Neural progenitor cell (in vitro differentiated cells): ENCODE measurements around the gene RAPGEF4. TPM values are rescaled to one million over a fixed set of nuclear protein-coding genes. Genes with fewer than 3 reads are reported as not detected.
A peak's percentile ranks its signal among the peaks of the same experiment; 100 is the strongest.

Source experiments
- DNase-seq: peaks from one replicate; pipeline ENCODE4 v3.0.0-alpha.2; 2016; ENCODE audit warnings: low spot score
- H2AFZ ChIP-seq: fragments of 200-600 bp; sonication (generic); replicated peaks from 2 replicates; pipeline ENCODE4 v1.6.1; 2016; ENCODE audit warnings: antibody characterized with exemption
- H3F3A ChIP-seq: fragments of 200-600 bp; sonication (generic); 2 replicates; pipeline ENCODE4 v1.6.1; 2016; ENCODE audit warnings: antibody characterized with exemption, low read depth
- H3K27ac ChIP-seq: fragments of 200-600 bp; sonication (generic); 2 replicates; pipeline ENCODE4 v1.5.1; 2016; ENCODE audit warnings: mild to moderate bottlenecking
- H3K27me3 ChIP-seq: fragments of 200-600 bp; sonication (generic); 2 replicates; pipeline ENCODE4 v1.6.1; 2016; ENCODE audit warnings: mild to moderate bottlenecking, moderate library complexity
- H3K36me3 ChIP-seq: fragments of 200-600 bp; sonication (generic); 2 replicates; pipeline ENCODE4 v1.5.1; 2016
- H3K4me1 ChIP-seq: fragments of 200-600 bp; sonication (generic); 2 replicates; pipeline ENCODE4 v1.6.1; 2016; ENCODE audit warnings: mixed run types
- H3K4me2 ChIP-seq: fragments of 200-600 bp; sonication (generic); 2 replicates; pipeline ENCODE4 v1.6.1; 2016
- H3K4me3 ChIP-seq: fragments of 200-600 bp; sonication (generic); 2 replicates; pipeline ENCODE4 v1.5.1; 2016
- H3K79me2 ChIP-seq: fragments of 200-600 bp; sonication (generic); 2 replicates; pipeline ENCODE4 v1.6.1; 2016; ENCODE audit warnings: low read depth
- H3K9ac ChIP-seq: fragments of 200-600 bp; sonication (generic); 2 replicates; pipeline ENCODE4 v1.6.1; 2016
- H3K9me3 ChIP-seq: fragments of 200-600 bp; sonication (generic); 2 replicates; pipeline ENCODE4 v1.5.1; 2016; ENCODE audit warnings: low read depth
- H4K20me1 ChIP-seq: fragments of 200-600 bp; sonication (generic); 2 replicates; pipeline ENCODE4 v1.6.1; 2016; ENCODE audit warnings: low read depth
- H3K27ac Mint-ChIP-seq: 3 replicates; pipeline ENCODE4 v1.8.0; 2021; ENCODE audit warnings: mixed read lengths
- H3K27me3 Mint-ChIP-seq: 2 replicates; pipeline ENCODE4 v1.8.0; 2022; ENCODE audit warnings: low read depth, mild to moderate bottlenecking, inconsistent platforms, moderate library complexity, mixed read lengths; ENCODE audit not compliant: insufficient read depth
- H3K36me3 Mint-ChIP-seq: 3 replicates; pipeline ENCODE4 v1.8.0; 2021; ENCODE audit warnings: mixed read lengths
- H3K4me1 Mint-ChIP-seq: 3 replicates; pipeline ENCODE4 v1.8.0; 2021; ENCODE audit warnings: mixed read lengths
- H3K4me3 Mint-ChIP-seq: 3 replicates; pipeline ENCODE4 v1.8.0; 2021; ENCODE audit warnings: mild to moderate bottlenecking, moderate library complexity, mixed read lengths
- H3K9me3 Mint-ChIP-seq: 3 replicates; pipeline ENCODE4 v1.8.0; 2020; ENCODE audit warnings: mixed read lengths
- EZH2 ChIP-seq: fragments of 200-600 bp; sonication (generic); IDR thresholded peaks from 2 replicates; pipeline ENCODE4 v1.6.1; 2017; ENCODE audit warnings: antibody characterized with exemption, mild to moderate bottlenecking, moderate library complexity
- EZH2phosphoT487 ChIP-seq: fragments of 200-600 bp; sonication (generic); IDR thresholded peaks from 2 replicates; pipeline ENCODE4 v1.6.1; 2017; ENCODE audit warnings: antibody characterized with exemption
- total RNA-seq: library from RNA; depleted of rRNA; stranded (reverse); fragments of >200 nt; gene quantifications from 2 replicates; pipeline ENCODE4 v1.2.3, GENCODE V29; 2015; ENCODE audit warnings: low replicate concordance
- TF ChIP-seq, protein P1 (sequence below): fragments of 200-600 bp; sonication (generic); IDR thresholded peaks from 2 replicates; pipeline ENCODE4 v1.5.1; 2017; ENCODE audit warnings: antibody characterized with exemption, mild to moderate bottlenecking

RAPGEF4 gene
- total RNA-seq, 1 donor from 2014 or later = 1.8 TPM

- Histone ChIP-seq H3F3A (no peaks in the 10 kb centered on the region), H4K20me1 (no peaks in the 10 kb centered on the region), H3K9me3 (no peaks in the 10 kb centered on the region), H3K79me2 (no peaks in the 10 kb centered on the region), H3K9ac (no peak overlapping the region), H3K27me3 (no peaks in the 10 kb centered on the region), H3K36me3 (no peaks in the 10 kb centered on the region), H3K4me3 (no peak overlapping the region), H3K27ac (peak overlapping the region; percentile 6), H2AFZ (peak overlapping the region; percentile 85), H3K4me2 (peak overlapping the region; percentile 26), H3K4me1 (peaks cover 14% of the 10 kb centered on the region)
- DNase-seq = peak; percentile 34
- H3K27me3 Mint-ChIP-seq = peaks cover 2% of the 10 kb centered on the region
- H3K4me3 Mint-ChIP-seq = no peak overlapping the region
- no peak overlapping the region for H3K27ac Mint-ChIP-seq
- TF ChIP-seq, protein P1, sequence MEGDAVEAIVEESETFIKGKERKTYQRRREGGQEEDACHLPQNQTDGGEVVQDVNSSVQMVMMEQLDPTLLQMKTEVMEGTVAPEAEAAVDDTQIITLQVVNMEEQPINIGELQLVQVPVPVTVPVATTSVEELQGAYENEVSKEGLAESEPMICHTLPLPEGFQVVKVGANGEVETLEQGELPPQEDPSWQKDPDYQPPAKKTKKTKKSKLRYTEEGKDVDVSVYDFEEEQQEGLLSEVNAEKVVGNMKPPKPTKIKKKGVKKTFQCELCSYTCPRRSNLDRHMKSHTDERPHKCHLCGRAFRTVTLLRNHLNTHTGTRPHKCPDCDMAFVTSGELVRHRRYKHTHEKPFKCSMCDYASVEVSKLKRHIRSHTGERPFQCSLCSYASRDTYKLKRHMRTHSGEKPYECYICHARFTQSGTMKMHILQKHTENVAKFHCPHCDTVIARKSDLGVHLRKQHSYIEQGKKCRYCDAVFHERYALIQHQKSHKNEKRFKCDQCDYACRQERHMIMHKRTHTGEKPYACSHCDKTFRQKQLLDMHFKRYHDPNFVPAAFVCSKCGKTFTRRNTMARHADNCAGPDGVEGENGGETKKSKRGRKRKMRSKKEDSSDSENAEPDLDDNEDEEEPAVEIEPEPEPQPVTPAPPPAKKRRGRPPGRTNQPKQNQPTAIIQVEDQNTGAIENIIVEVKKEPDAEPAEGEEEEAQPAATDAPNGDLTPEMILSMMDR = peak; percentile 39
- TF ChIP-seq EZH2phosphoT487 (no peak), EZH2 (no peak)
- H3K9me3 Mint-ChIP-seq = no peaks in the 10 kb centered on the region
- peaks cover 5% of the 10 kb centered on the region for H3K4me1 Mint-ChIP-seq
- no peaks in the 10 kb centered on the region for H3K36me3 Mint-ChIP-seq
Measured at GRCh38 chr2:172977270-172978062, 241.8 kb downstream of the RAPGEF4 start.

DNA sequence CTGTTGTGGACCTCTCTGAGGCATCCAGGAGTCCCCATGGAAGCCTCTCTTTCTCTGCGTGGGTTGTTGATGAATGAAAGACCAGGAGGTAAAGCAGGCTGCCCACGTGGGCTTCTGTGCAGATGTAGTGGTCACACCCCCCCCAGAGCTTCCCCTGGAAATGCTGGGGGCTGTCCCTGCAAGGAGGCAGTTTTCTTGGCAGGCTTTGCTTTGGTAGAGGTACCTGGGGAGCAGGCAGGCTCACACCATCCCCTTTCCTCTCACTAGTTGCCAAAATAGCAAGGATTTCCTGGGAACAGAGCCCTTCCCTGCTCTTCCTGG, 242.4 kb downstream of the RAPGEF4 start:
- no peaks in the 10 kb centered on the region for H3K79me2 ChIP-seq
- no peaks in the 10 kb centered on the region for H3K27me3 ChIP-seq
- peak overlapping the region; percentile 26 for H3K4me2 ChIP-seq
- peaks cover 14% of the 10 kb centered on the region for H3K4me1 ChIP-seq
- H3K27ac ChIP-seq = peak overlapping the region; percentile 6
- H3K4me3 ChIP-seq = no peak overlapping the region
- Mint-ChIP-seq H3K4me3 (no peak overlapping the region), H3K4me1 (peaks cover 5% of the 10 kb centered on the region), H3K27me3 (peaks cover 2% of the 10 kb centered on the region), H3K36me3 (no peaks in the 10 kb centered on the region), H3K27ac (no peak overlapping the region), H3K9me3 (no peaks in the 10 kb centered on the region)
- no peaks in the 10 kb centered on the region for H4K20me1 ChIP-seq
- no peaks in the 10 kb centered on the region for H3K9me3 ChIP-seq
- H2AFZ ChIP-seq = peak overlapping the region; percentile 82
- no peak for DNase-seq
- H3K36me3 ChIP-seq = no peaks in the 10 kb centered on the region
- no peak overlapping the region for H3K9ac ChIP-seq
- H3F3A ChIP-seq = no peaks in the 10 kb centered on the region
- no peak for TF ChIP-seq EZH2
- no peak for TF ChIP-seq EZH2phosphoT487
- TF ChIP-seq, protein P1 = no peak

- H3K4me3 ChIP-seq = no peak overlapping the region
- no peaks in the 10 kb centered on the region for H3K4me1 ChIP-seq
- no peaks in the 10 kb centered on the region for H3K4me1 Mint-ChIP-seq
- no peak overlapping the region for H2AFZ ChIP-seq
- no peak overlapping the region for H3K27ac ChIP-seq
- H3K27me3 ChIP-seq = no peaks in the 10 kb centered on the region
- H3K9ac ChIP-seq = no peak overlapping the region
- no peaks in the 10 kb centered on the region for H3K79me2 ChIP-seq
- H3K4me2 ChIP-seq = no peak overlapping the region
- no peak overlapping the region for H3K4me3 Mint-ChIP-seq
- H3K9me3 Mint-ChIP-seq = no peaks in the 10 kb centered on the region
- no peaks in the 10 kb centered on the region for H3F3A ChIP-seq
- TF ChIP-seq EZH2phosphoT487 (no peak), EZH2 (no peak)
- TF ChIP-seq, protein P1 = no peak
- H4K20me1 ChIP-seq = no peaks in the 10 kb centered on the region
- no peak overlapping the region for H3K27ac Mint-ChIP-seq
- no peaks in the 10 kb centered on the region for H3K36me3 Mint-ChIP-seq
- no peaks in the 10 kb centered on the region for H3K9me3 ChIP-seq
- no peak for DNase-seq
- H3K36me3 ChIP-seq = no peaks in the 10 kb centered on the region
- H3K27me3 Mint-ChIP-seq = no peaks in the 10 kb centered on the region
Measured at GRCh38 chr2:172985139-172985892, 249.7 kb downstream of the RAPGEF4 start.
